Measurements from ENCODE around the gene PITX3. TPM values are rescaled to one million over a fixed set of nuclear protein-coding genes. Genes with fewer than 3 reads are reported as not detected.

PITX3 gene
- total RNA-seq, 4 donors from 2014 or later = not detected

- Histone ChIP-seq H3K4me1 (peaks cover 0 to 43% (median 23%) of the 10 kb centered on the region in 4 donors), H3K27me3 (peaks cover 0 to 51% of the 10 kb centered on the region in 2 donors), H3K27ac (no peak overlapping the region), H3K9me3 (no peaks in the 10 kb centered on the region), H3K4me3 (no peak overlapping the region), H3K36me3 (no peaks in the 10 kb centered on the region)
- TF ChIP-seq CTCF (IDR thresholded peaks at IDR 0.05) = no peak
- peak in 1 of 2 donors; percentile 18 for TF ChIP-seq EP300 (IDR thresholded peaks at IDR 0.05)
- WGBS, 2 donors = 67 to 68% methylated on average over 8 of the region's 8 CpGs
- DNase-seq (ENCODE audit: low spot score in 2 of 2) = no peak
These were observed 14.3 kb downstream of the PITX3 start for GRCh38 chr10:102227050-102227449.

DNA sequence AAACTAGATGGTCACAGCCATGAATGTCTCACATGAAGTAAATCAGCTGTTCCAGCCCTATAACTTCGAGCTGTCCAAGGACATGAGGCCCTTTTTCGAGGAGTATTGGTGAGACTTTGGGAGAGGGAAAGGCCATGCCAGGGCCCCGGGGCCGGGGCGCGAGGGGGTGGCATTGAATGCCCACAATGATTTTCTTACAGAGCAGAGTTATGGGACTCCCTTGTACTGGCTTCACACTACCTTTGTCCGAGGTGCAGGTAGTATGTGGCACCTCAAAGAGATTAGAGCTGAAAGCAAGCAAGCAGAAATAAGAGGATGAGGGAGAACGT lies 14.8 kb downstream of the PITX3 start:
- Histone ChIP-seq H3K9me3 (no peaks in the 10 kb centered on the region), H3K27ac (peak overlapping the region in 1 of 4 donors; percentile 77), H3K4me3 (peak overlapping the region; percentile 15 to 43 (median 20)), H3K4me1 (peaks cover 0 to 39% (median 22%) of the 10 kb centered on the region in 4 donors), H3K36me3 (no peaks in the 10 kb centered on the region), H3K27me3 (peaks cover 0 to 45% of the 10 kb centered on the region in 2 donors)
- DNase-seq (ENCODE audit: low spot score in 2 of 2) = no peak
- WGBS, 2 donors = 61 to 65% methylated on average over 8 of the region's 8 CpGs
- no peak for TF ChIP-seq EP300 (IDR thresholded peaks at IDR 0.05)
- no peak for TF ChIP-seq POLR2A (IDR thresholded peaks at IDR 0.05)
- no peak for TF ChIP-seq CTCF (IDR thresholded peaks at IDR 0.05)

- peak within 1 kb of the TSS in 3 of 4 donors; percentile 52 to 77 (median 77) for H3K27ac ChIP-seq
These were observed 15.4 kb downstream of the PITX3 start, which contains the start of gene ELOVL3 for GRCh38 chr10:102225646-102226541. Gene ELOVL3 (plus strand): TSS chr10:102226299. CDS start chr10:102226549, 250 bp downstream.

DNA sequence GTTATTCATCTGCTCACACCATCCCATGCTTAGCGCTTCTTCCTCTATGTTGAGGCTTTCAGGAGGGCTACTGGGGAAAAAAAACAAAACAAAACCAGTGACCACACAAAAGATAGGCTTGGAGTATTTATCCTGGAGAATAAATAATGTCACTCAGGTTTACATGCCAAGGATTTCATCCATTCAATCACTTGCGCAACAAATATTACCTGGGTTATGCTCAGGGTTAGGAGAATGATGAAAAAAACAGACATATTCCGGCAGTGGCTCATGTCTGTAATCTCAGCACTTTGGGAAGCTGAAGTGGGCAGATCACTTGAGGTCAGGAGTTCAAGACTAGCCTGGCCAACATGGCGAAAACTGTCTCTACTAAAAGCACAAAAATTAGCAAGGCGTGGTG lies 18.5 kb downstream of the PITX3 start:
- TF ChIP-seq EP300 (IDR thresholded peaks at IDR 0.05) (no peak), POLR2A (IDR thresholded peaks at IDR 0.05) (no peak), CTCF (IDR thresholded peaks at IDR 0.05) (no peak)
- Histone ChIP-seq H3K4me1 (peaks cover 0 to 21% (median 9%) of the 10 kb centered on the region in 4 donors), H3K9me3 (no peaks in the 10 kb centered on the region), H3K27me3 (peaks cover 0 to 14% of the 10 kb centered on the region in 2 donors), H3K4me3 (no peak overlapping the region), H3K27ac (no peak overlapping the region), H3K36me3 (no peaks in the 10 kb centered on the region)
- DNase-seq (ENCODE audit: low spot score in 2 of 2) = no peak
- WGBS, 2 donors = 79 to 87% methylated on average over 5 of the region's 5 CpGs

More at GRCh38 chr10:102225646-102226541, 15.4 kb downstream of the PITX3 start, which contains the start of gene ELOVL3:
- H3K4me3 ChIP-seq = peak within 1 kb of the TSS; percentile 15 to 43 (median 20)
- TF ChIP-seq POLR2A (IDR thresholded peaks at IDR 0.05) = peak in 1 of 2 donors; percentile 14
- TF ChIP-seq CTCF (IDR thresholded peaks at IDR 0.05) = peak in 1 of 5 experiments; percentile 5
- TF ChIP-seq EP300 (IDR thresholded peaks at IDR 0.05) = peak in 1 of 2 donors; percentile 18
- peak; percentile 84 to 91 for DNase-seq (ENCODE audit: low spot score in 2 of 2)
- H3K27me3 ChIP-seq = peaks cover 0 to 41% of the 10 kb centered on the region in 2 donors
- H3K36me3 ChIP-seq = no peaks in the 10 kb centered on the region
- 5% methylated on average over 46 to 47 of the region's 47 CpGs for WGBS, 2 donors
- no peaks in the 10 kb centered on the region for H3K9me3 ChIP-seq
- H3K4me1 ChIP-seq = peaks cover 0 to 33% (median 19%) of the 10 kb centered on the region in 4 donors

DNA sequence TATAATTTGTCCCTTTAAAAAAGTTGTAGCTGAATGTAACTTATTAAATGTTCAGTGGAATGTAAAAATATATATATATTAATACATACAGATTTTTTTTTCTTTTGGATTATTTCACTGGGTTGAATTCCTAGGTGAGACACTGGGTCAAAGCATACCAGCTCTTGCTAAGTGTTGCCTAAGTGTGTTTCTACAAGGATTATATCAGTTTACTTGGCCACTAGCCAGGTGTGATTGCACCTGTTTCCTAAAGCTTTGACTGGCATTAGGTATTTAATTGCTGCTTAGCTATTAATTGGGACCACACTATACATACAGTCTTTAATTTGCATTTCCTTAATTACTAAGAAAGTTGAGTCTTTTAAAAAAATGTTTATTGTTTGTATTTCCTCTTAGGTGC lies 20.7 kb downstream of the PITX3 start:
- Histone ChIP-seq H3K27me3 (peaks cover 0 to 4% of the 10 kb centered on the region in 2 donors), H3K36me3 (no peaks in the 10 kb centered on the region), H3K27ac (no peak overlapping the region), H3K9me3 (no peaks in the 10 kb centered on the region), H3K4me3 (no peak overlapping the region), H3K4me1 (peaks cover 0 to 5% (median 2%) of the 10 kb centered on the region in 4 donors)
- DNase-seq (ENCODE audit: low spot score in 2 of 2) = no peak
- no peak for TF ChIP-seq POLR2A (IDR thresholded peaks at IDR 0.05)
- no peak for TF ChIP-seq CTCF (IDR thresholded peaks at IDR 0.05)
- TF ChIP-seq EP300 (IDR thresholded peaks at IDR 0.05) = no peak
